ENCODE measurements around the gene KXD1.
"Not testable (repeated sequence)": the region's sequence is repeated elsewhere in the genome, so short reads cannot be mapped to it uniquely, and the experiment has no call there.

Gene KXD1

DNA sequence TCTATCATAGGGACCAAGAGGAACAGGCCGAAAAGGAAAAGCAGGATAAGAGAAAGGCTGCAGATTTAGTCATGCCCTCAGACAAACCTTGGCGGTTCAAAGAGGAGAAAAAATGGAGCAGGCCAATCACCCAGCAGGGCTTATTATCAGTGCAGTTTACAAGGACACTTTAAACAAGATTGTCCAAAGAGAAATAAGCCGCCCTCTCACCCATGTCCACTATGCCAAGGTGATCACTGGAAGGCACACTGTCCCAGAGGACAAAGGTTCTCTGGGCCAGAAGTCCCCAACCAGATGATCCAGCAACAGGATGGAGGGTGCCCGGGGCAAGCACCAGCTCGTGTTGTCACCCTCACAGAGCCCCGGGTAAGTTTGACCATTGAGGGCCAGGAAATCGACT is 22.6 kb downstream of the KXD1 start:
- DNase-seq (ENCODE audit: low read depth) = no peak

DNA sequence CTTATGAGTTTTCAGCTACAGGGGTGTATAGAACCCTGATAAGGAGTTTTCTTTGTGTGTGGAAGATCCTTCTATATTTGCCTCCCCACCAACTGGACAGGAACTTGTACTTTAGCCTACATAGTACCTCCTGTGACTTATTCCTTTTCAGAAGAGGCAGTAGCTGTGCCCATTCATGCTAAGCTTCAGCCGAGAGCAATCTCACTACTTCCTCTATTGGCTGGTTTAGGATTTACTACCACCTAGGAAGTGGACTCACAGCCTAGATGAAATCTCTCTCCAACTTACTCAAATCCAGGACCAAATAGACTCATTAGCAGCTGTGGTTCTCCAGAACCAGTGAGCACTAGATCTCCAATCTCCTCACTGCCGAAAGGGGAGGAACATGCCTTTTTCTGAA is 28.6 kb downstream of the KXD1 start:
- no peak for DNase-seq (ENCODE audit: low read depth)

- DNase-seq (ENCODE audit: low read depth) = no peak
Observed at GRCh38 chr19:18587561-18587960, 29.9 kb downstream of the KXD1 start.

- DNase-seq (ENCODE audit: low read depth) = no peak
Observed at GRCh38 chr19:18587962-18588610, 30.4 kb downstream of the KXD1 start.

- DNase-seq (ENCODE audit: low read depth) = peak; percentile 72
Observed at GRCh38 chr19:18588611-18589379, 31.1 kb downstream of the KXD1 start, which contains the start of gene REX1BD. Gene REX1BD, plus strand, starts transcription at chr19:18588798. Its CDS starts 4 bp downstream, at chr19:18588802.

- no peak for DNase-seq (ENCODE audit: low read depth)
Observed at GRCh38 chr19:18589380-18590272, 32.0 kb downstream of the KXD1 start.

GRCh38 chr19:18590273-18591272 is 32.9 kb downstream of the KXD1 start:
- DNase-seq (ENCODE audit: low read depth) = no peak

- DNase-seq (ENCODE audit: low read depth) = no peak
Observed at GRCh38 chr19:18591735-18592385, 34.2 kb downstream of the KXD1 start.

DNA sequence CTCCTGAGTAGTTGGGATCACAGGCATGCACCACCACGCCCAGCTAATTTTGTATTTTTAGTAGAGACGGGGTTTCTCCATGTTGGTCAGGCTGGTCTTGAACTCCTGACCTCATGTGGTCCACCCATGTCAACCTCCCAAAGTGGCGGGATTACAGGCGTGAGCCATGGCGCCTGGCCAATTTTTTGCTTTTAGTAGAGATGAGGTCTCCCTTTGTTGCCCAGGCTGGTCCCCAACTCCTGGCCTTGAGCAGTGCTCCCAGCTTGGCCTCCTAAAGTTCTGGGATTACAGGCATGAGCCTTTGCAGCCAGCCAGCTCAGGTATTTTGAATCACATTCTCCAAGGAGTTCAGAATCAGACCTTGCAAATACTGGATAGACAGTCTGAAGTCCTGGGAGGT is 35.1 kb downstream of the KXD1 start:
- DNase-seq (ENCODE audit: low read depth) = not testable (repeated sequence)

- no peak for DNase-seq (ENCODE audit: low read depth)
Observed at GRCh38 chr19:18593367-18594095, 35.9 kb downstream of the KXD1 start.

GRCh38 chr19:18594096-18594823 is 36.6 kb downstream of the KXD1 start:
- peak; percentile 47 for DNase-seq (ENCODE audit: low read depth)

DNA sequence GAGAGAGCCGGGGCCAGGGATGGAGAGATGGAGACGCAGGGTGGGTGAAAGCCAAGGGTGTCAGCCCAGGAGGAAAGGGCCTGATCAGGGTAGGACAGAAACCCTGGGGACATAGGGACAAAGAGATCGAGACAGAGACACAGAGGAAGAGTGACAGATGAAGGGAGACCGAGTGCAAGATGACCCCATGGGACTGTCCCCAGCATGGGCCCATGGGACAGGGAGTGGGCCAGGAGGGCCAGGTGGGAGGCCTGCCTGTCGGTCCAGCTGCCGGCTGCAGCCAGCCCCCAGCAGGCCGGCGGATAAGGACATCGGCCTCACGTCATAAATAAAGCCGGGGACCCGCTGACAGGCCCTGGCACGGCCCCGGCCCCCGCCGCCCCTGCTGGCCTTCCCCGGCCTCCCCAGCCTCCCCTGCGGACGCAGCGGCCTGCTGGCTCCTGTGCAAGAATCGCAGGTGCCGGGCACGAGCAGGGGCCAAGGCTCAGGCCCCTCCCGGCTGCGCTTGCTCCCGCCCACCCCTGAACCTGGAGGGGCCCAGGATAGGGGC is 37.2 kb downstream of the KXD1 start:
- no peak for DNase-seq (ENCODE audit: low read depth)

DNA sequence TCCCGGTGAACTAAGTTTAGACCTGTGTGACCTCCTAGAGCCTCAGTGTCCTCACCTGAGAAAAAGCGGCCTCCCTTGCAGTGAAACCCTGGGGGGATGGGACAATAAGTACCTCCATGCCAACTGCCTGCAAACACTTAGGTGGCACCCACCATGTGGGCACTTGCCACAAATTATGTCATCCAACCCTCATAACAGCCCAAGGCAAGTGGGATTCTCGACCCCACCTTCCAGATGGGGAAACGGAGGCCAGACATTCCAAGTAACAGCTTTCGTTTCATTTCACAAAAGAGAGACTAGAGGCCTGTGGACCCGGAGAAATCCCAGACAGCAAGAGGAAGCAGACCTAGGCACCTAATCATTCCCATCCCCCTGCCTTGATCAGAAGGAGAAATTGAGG is 37.8 kb downstream of the KXD1 start:
- DNase-seq (ENCODE audit: low read depth) = no peak

GRCh38 chr19:18596752-18597157 is 39.1 kb downstream of the KXD1 start:
- no peak for DNase-seq (ENCODE audit: low read depth)

DNA sequence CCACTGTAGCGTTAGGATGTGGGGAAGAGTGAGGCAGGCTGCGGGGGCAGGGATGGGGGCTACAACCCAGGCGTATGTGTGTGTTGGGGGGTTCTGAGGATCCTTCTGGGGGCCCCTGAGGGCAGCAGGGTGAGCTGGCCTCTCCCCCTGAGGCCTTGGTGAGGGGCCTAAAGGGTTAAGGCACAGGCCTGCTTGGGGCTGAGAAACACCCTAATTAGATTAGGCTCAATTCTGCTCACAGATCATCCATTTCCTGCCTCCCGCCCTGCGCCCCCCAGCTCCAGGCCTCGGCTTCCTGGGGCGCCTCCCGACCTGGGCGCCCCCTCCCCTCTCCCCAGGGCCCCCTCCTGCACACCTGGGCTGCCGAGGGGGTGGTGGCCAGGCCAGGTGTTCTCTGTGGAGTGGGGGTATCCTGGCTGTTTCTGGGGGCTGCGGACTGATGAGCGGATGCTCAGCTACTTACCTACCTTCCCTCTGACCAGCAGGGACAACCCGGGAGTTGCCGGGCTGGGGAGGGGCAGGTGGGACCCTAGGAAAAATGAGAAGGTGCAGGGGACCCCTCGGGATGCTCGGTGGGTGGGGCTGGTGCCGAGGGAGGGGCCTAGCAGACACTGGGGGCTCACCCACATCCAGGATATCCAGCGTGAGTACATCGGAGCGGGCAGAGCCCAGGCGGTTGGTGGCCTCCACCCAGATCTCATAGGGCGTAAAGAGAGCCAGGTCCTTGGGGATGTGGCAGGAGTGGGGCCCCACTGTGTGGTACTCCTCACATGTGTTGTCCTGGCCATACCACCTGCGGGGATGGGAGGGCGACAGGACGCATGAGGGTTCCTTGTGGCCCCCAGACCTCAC is 40.4 kb downstream of the KXD1 start:
- no peak for DNase-seq (ENCODE audit: low read depth)

DNA sequence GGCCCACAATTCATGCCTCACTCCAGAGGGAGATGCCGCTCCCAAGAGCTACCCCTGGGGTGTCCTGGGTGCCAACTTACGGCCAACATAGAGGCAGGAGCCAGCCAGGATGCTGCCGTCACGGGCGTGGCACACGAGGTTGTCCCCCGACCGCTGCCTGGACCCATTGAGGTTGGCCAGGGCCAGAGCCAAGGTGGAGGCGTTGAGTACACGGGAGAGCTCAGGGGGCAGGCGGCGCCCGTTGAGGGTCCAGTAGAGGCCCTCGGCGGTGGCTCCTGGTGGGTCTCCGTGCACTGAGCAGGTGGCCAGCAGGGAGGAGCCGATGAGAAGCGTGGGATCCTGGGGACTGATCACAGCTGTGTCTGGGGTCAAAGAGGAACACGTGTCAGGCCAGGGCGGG is 41.8 kb downstream of the KXD1 start:
- DNase-seq (ENCODE audit: low read depth) = no peak

- not testable (repeated sequence) for DNase-seq (ENCODE audit: low read depth)
Observed at GRCh38 chr19:18600692-18601397, 43.2 kb downstream of the KXD1 start.

All from stimulated activated CD8-positive, alpha-beta memory T cell treated with anti-CD3 and anti-CD28 coated beads, Interleukin-7, amount 100 ng/mL, for 24 hours (primary cell).